T-cell (primary cell): Measurements from ENCODE around the gene ITPK1. TPM values are rescaled to one million over a fixed set of nuclear protein-coding genes. Genes with fewer than 3 reads are reported as not detected.

Experiments
- ATAC-seq, 4 experiments: fragments of 200-7000 bp in 3 of 4; fragments of 150-1000 bp in 1 of 4; cut with Tn5 transposase; replicated peaks in 1 of 4; 1 replicate in 3 of 4; 2 replicates in 1 of 4; pipeline ENCODE4 v1.10.0; 2021; ENCODE audit warnings: moderate library complexity in 3 of 4, mild to moderate bottlenecking in 2 of 4, moderate number of reproducible peaks in 1 of 4
- CTCF ChIA-PET, 2 donors: fragments of 300-600 bp; sonication (Branson Sonifier 250); formaldehyde crosslinking; loops; one replicate each; lab custom pipeline; 2022; ENCODE audit warnings: antibody characterized with exemption in 2 of 2; lab: Charles Lee
- POLR2A ChIA-PET, 2 donors: fragments of 300-600 bp; sonication (Branson Sonifier 250); formaldehyde crosslinking; loops; one replicate each; lab custom pipeline; 2022; ENCODE audit warnings: antibody characterized with exemption in 2 of 2; lab: Charles Lee
- DNase-seq, 35 experiments: peaks; one replicate each; pipeline versions ENCODE4 v3.0.0 to v3.0.0-alpha.2; 2013 to 2023
- H3K27ac ChIP-seq: one replicate; pipeline ENCODE4 v1.5.1; 2013; ENCODE audit warnings: low read length
- H3K27me3 ChIP-seq, 2 experiments: replicated peaks in 1 of 2; 1 replicate in 1 of 2; 2 replicates in 1 of 2; pipeline versions ENCODE4 v1.6.1 to v1.7.0; 2013; ENCODE audit warnings: low read length in 1 of 2, mixed read lengths in 1 of 2; ENCODE audit not compliant: control insufficient read depth in 2 of 2, insufficient read depth in 2 of 2; ENCODE audit errors: extremely low read depth in 1 of 2
- H3K36me3 ChIP-seq, 2 donors: 1 replicate in 1 of 2; 2 replicates in 1 of 2; pipeline versions ENCODE4 v1.6.1 to v1.7.0; 2013; ENCODE audit warnings: low read length in 1 of 2; ENCODE audit not compliant: control insufficient read depth in 2 of 2, insufficient read depth in 1 of 2; ENCODE audit errors: extremely low read depth in 1 of 2
- H3K4me1 ChIP-seq, 2 experiments: 1 replicate in 1 of 2; 2 replicates in 1 of 2; pipeline versions ENCODE4 v1.6.1 to v1.7.0; 2013; ENCODE audit warnings: low read length in 2 of 2, mixed read lengths in 1 of 2; ENCODE audit not compliant: insufficient read depth in 2 of 2, control insufficient read depth in 1 of 2; ENCODE audit errors: extremely low read depth in 1 of 2
- H3K4me3 ChIP-seq, 2 donors: 1 replicate in 1 of 2; 2 replicates in 1 of 2; pipeline versions ENCODE4 v1.5.1 to v1.7.0; 2013; ENCODE audit warnings: mild to moderate bottlenecking in 2 of 2, low read length in 1 of 2, moderate library complexity in 1 of 2; ENCODE audit not compliant: control insufficient read depth in 1 of 2; ENCODE audit errors: extremely low read depth in 1 of 2
- H3K9me3 ChIP-seq: 2 replicates; pipeline ENCODE4 v1.7.0; 2013
- H3K27ac Mint-ChIP-seq, 2 donors: one replicate each; pipeline ENCODE4 v1.8.0; 2020 to 2021; ENCODE audit warnings: mild to moderate bottlenecking in 2 of 2, mixed read lengths in 2 of 2
- H3K27me3 Mint-ChIP-seq, 2 donors: one replicate each; pipeline ENCODE4 v1.8.0; 2021 to 2022; ENCODE audit warnings: mixed read lengths in 2 of 2
- H3K36me3 Mint-ChIP-seq: one replicate; pipeline ENCODE4 v1.8.0; 2021; ENCODE audit warnings: mixed read lengths
- H3K4me1 Mint-ChIP-seq, 3 donors: one replicate each; pipeline ENCODE4 v1.8.0; 2020 to 2022; ENCODE audit warnings: mixed read lengths in 3 of 3, mild to moderate bottlenecking in 1 of 3
- H3K4me3 Mint-ChIP-seq, 3 donors: one replicate each; pipeline ENCODE4 v1.8.0; 2020 to 2022; ENCODE audit warnings: mild to moderate bottlenecking in 3 of 3, mixed read lengths in 3 of 3, moderate library complexity in 3 of 3
- H3K9me3 Mint-ChIP-seq, 3 donors: one replicate each; pipeline ENCODE4 v1.8.0; 2020 to 2022; ENCODE audit warnings: mixed read lengths in 3 of 3
- WGBS: methylation state at CpG from one replicate; pipeline ENCODE4 v1.1.5; 2013; ENCODE audit warnings: missing lambda C conversion rate; ENCODE audit not compliant: insufficient coverage; 5-methylcytosine and 5-hydroxymethylcytosine counted together
- total RNA-seq, 35 experiments: library from RNA in 6 of 35; stranded (reverse) in 6 of 35; fragments of 120-200 nt in 1 of 35; gene quantifications; one replicate each; pipeline versions ENCODE4 v1.2.1 to v1.2.4 and lab custom pipeline; 2013 to 2026

Gene ITPK1
- total RNA-seq, 5 donors from 2014 or later (not counting 1 experiment from before 2014, with no cell fraction given): 28.0 to 43.0 (median 39.5) TPM

DNA sequence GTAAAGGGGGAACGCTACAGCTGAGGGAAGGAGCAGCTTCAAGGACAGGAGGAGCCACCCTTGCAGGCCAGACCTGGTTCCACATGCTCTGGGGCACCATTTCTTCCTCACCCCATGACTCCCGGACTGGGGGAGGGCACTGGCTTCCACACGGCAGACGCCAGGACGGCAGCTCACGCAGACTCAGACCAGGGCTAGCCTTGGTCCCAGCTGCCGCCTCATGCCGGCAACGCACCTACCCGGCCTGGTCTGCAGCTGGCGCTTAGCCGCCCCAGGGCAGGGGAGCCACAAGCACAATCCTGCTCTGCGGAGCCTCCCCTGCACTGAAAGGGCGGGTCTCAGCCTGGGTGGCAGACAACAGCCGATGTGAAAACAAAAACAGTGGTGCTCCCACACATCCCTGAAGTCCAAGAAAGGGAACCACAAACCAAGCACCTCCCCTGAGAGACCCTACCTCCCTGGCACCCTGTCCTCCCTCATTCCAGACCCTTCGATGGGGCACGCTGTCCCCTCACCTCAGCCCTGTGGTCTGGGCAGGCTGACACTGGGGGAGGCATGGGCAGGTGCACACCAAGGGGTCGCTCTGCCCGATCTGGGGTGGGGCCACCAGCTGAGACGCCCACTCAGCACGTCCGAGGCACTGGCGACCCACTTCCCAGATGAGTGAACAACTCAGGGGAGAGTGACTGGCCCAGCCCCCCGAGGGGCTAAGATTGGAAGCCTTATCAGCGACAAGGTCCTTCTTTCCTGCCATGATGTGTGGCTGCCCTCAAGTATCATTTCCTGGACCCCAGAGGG, 127.8 kb downstream of the ITPK1 start:
- no peaks in the 10 kb centered on the region for H3K27me3 Mint-ChIP-seq
- H3K4me1 Mint-ChIP-seq: peaks cover 0 to 3% (median 0%) of the 10 kb centered on the region in 3 donors
- ATAC-seq (no peak), DNase-seq (no peak)
- ChIA-PET CTCF (no interaction called here), POLR2A (no interaction called here)
- no peaks in the 10 kb centered on the region for H3K4me1 ChIP-seq
- 94% methylated on average over 19 of the region's 25 CpGs for WGBS
- no peak overlapping the region for H3K27ac ChIP-seq
- H3K27ac Mint-ChIP-seq: no peak overlapping the region
- no peak overlapping the region for H3K4me3 Mint-ChIP-seq
- H3K4me3 ChIP-seq: no peak overlapping the region
- H3K9me3 Mint-ChIP-seq: no peaks in the 10 kb centered on the region
- H3K36me3 ChIP-seq: peaks cover 8 to 14% of the 10 kb centered on the region in 2 donors
- no peaks in the 10 kb centered on the region for H3K27me3 ChIP-seq
- peaks cover 46% of the 10 kb centered on the region for H3K36me3 Mint-ChIP-seq
- no peaks in the 10 kb centered on the region for H3K9me3 ChIP-seq

DNA sequence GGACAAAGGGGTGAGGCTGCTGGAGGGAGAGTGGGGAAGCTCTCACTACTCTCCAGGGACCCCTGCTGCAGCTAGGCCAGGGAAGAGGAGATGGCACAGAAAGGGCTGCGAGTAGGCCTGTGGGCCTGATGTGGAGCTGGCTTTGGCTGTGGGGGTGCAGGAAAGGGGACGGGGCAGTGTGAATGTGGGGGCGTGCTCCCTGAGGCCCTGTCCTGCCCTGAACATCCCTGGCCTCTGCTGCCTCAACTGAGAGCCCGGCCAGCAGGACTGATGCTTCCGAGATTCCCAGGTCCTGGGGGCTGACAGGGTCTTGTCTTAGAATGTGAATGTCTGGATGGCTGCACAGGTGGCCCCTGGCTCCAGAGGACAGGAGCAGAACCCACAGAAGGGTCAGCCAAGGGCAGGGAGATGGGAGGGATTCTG, 128.6 kb downstream of the ITPK1 start:
- Mint-ChIP-seq H3K36me3 (peaks cover 47% of the 10 kb centered on the region), H3K4me1 (peaks cover 0 to 3% (median 0%) of the 10 kb centered on the region in 3 donors), H3K9me3 (no peaks in the 10 kb centered on the region), H3K4me3 (no peak overlapping the region), H3K27ac (no peak overlapping the region), H3K27me3 (no peaks in the 10 kb centered on the region)
- Histone ChIP-seq H3K4me1 (no peaks in the 10 kb centered on the region), H3K27ac (no peak overlapping the region), H3K36me3 (peaks cover 13% of the 10 kb centered on the region in 2 donors), H3K4me3 (no peak overlapping the region), H3K9me3 (no peaks in the 10 kb centered on the region), H3K27me3 (no peaks in the 10 kb centered on the region)
- POLR2A ChIA-PET: no interaction called here
- DNase-seq: no peak
- CTCF ChIA-PET: no interaction called here
- no peak for ATAC-seq
- WGBS: 93% methylated on average over 5 of the region's 5 CpGs

DNA sequence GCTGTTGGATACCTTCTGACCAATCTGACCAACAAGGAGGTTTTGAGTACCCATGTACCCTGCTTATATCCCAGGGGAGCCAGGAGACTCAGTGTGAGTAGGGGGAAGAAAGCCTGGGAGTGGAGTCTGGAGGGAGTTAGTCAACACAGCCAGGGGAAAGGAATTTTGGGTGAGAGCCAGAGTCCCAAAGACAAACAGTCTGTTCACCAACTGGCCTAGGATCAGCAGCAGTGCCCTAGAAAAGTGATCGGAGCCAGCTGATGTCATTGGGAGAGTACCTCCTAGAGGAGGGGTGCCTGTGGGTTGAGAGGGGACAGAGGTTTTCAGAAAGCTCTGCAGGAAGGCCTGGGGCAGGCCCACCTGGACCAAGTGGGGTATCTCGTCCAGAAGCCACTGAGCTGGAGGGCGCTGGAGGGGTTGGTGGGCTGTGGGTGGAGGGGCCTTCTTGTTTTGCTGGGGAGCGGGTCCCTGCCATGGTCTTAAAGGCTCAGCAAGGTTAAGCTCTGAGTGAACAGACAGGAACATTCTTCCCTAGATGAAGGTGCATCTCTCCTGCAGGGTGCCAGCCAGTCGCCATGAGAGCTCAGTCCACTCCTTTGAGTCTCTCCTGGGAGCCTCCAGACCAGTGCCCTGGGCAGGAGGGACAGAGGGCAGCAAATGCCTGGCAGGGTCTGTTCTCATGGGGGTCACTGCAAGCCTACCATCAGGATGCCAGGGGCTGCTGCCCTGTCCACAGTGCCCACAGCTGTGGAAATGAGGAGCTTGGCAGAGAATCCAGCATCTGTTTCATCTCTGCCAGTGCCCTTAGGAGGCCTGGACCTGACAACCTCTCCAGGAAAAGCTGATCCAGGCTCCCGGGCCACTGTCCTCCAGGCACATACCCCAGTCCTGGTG, 129.2 kb downstream of the ITPK1 start:
- Histone ChIP-seq H3K27ac (no peak overlapping the region), H3K4me1 (no peaks in the 10 kb centered on the region)
- H3K27ac Mint-ChIP-seq: no peak overlapping the region

DNA sequence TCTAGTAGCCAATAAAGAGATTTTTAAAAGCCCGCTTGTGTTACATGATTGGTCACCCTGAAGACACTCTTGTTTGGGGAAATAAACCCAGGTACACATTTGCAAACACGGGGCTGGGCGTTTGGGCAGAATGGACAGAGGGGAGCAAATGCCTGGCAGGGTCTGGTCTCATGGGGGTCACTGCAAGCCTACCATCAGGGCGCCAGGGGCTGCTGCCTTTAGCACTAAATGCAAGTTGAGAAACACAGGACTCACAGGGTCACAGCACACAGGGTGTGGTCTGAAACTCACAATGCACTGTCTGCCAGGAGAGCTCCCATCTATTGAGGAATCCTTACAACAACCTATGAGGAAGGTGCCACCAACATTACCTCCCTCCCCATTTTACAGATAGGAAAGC, 130.2 kb downstream of the ITPK1 start:
- POLR2A ChIA-PET: no interaction called here

More for the DNA sequence above, 129.2 kb downstream of the ITPK1 start:
- Histone ChIP-seq H3K36me3 (peaks cover 9 to 20% of the 10 kb centered on the region in 2 donors), H3K4me3 (no peak overlapping the region), H3K9me3 (no peaks in the 10 kb centered on the region), H3K27me3 (no peaks in the 10 kb centered on the region)
- DNase-seq: no peak
- ATAC-seq: no peak
- H3K27me3 Mint-ChIP-seq: no peaks in the 10 kb centered on the region
- no peak overlapping the region for H3K4me3 Mint-ChIP-seq
- H3K4me1 Mint-ChIP-seq: peaks cover 0 to 3% (median 0%) of the 10 kb centered on the region in 3 donors
- H3K36me3 Mint-ChIP-seq: peaks cover 47% of the 10 kb centered on the region
- POLR2A ChIA-PET: no interaction called here
- WGBS: 96% methylated on average over 4 of the region's 6 CpGs
- CTCF ChIA-PET: interaction anchor here in 1 of 2 donors (0.6 kb wide), 1 partner anchor 126 kb away, joined by 9 read pairs; no protein-coding TSS in a partner anchor
- peaks cover 0 to 2% (median 1%) of the 10 kb centered on the region in 3 donors for H3K9me3 Mint-ChIP-seq

DNA sequence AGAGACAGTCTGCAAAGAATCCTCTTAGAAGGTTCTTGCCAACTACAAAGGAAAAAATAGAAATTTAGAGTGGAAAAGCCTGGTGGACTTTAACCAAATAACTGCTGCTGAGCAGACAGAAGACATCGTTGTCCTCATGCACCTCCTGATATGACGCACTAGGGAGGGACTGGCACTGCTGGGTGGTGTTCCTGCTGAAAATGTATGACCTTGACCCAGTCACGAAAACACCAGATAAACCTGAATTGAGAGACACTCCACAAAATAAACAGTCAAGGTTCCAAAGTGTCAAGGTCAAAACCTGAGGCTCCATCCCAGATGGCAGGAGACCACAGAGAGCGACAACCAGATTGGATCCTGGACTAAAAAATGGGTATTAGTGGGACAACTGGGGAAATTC, 130.8 kb downstream of the ITPK1 start:
- H3K4me3 ChIP-seq: no peak overlapping the region
- H3K27ac Mint-ChIP-seq: no peak overlapping the region
- H3K9me3 ChIP-seq: no peaks in the 10 kb centered on the region
- WGBS: 100% methylated on average over 3 of the region's 4 CpGs
- H3K36me3 Mint-ChIP-seq: peaks cover 58% of the 10 kb centered on the region
- ATAC-seq (no peak), DNase-seq (no peak)
- ChIA-PET CTCF (no interaction called here), POLR2A (no interaction called here)
- H3K36me3 ChIP-seq: peaks cover 4 to 20% of the 10 kb centered on the region in 2 donors
- no peak overlapping the region for H3K27ac ChIP-seq
- no peaks in the 10 kb centered on the region for H3K27me3 Mint-ChIP-seq
- H3K27me3 ChIP-seq: no peaks in the 10 kb centered on the region
- no peak overlapping the region for H3K4me3 Mint-ChIP-seq
- H3K4me1 Mint-ChIP-seq: peaks cover 0 to under 1% (median 0%) of the 10 kb centered on the region in 3 donors
- H3K4me1 ChIP-seq: no peaks in the 10 kb centered on the region
- H3K9me3 Mint-ChIP-seq: peaks cover 0 to 10% (median 8%) of the 10 kb centered on the region in 3 donors

More for the DNA sequence above, 130.2 kb downstream of the ITPK1 start:
- Mint-ChIP-seq H3K27me3 (no peaks in the 10 kb centered on the region), H3K4me3 (no peak overlapping the region), H3K9me3 (peaks cover 0 to 8% (median 8%) of the 10 kb centered on the region in 3 donors), H3K36me3 (peaks cover 53% of the 10 kb centered on the region), H3K4me1 (peaks cover 0 to 3% (median 0%) of the 10 kb centered on the region in 3 donors), H3K27ac (no peak overlapping the region)
- 98% methylated on average over 4 of the region's 4 CpGs for WGBS
- H3K36me3 ChIP-seq: peaks cover 4 to 20% of the 10 kb centered on the region in 2 donors
- H3K27ac ChIP-seq: no peak overlapping the region
- ATAC-seq (no peak), DNase-seq (no peak)
- CTCF ChIA-PET: interaction anchor here in 1 of 2 donors (0.6 kb wide), 1 partner anchor 127 kb away, joined by 9 read pairs; no protein-coding TSS in a partner anchor
- H3K27me3 ChIP-seq: no peaks in the 10 kb centered on the region
- no peaks in the 10 kb centered on the region for H3K9me3 ChIP-seq
- no peak overlapping the region for H3K4me3 ChIP-seq
- H3K4me1 ChIP-seq: no peaks in the 10 kb centered on the region

DNA sequence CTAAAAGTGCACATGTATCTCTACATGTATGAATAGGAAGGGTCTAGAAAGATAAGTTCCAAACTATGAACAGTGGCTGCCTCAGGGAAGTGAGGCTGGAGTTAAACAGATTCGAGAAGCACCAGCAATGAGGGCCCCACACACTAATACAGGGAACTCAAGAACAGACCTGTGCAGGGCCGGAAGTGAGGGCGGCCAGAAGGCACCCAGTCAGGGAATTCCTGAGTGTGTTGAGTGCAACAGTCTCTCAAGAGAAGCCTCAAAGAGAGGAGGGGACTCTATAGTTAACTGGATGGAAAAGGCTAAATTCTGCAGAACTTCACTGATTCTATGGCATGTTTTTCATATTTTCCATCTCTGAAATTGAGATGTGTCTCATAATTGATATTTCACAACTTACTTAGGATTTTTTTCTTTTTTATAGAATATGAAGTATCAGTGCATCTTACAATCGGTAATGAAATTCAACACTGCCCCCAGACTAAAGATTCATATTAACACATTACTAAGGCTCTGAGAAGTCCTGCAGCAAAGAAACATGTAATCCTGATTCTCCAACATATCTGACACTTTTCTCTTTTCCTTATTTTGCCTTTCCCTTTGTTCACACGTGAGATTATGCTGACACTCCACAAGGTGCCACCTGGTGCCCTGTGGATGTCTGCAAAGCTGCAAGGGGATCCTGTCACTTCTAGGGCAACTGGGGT, 131.5 kb downstream of the ITPK1 start:
- Mint-ChIP-seq H3K36me3 (peaks cover 65% of the 10 kb centered on the region), H3K9me3 (peaks cover 4 to 17% (median 8%) of the 10 kb centered on the region in 3 donors), H3K4me3 (no peak overlapping the region), H3K4me1 (no peaks in the 10 kb centered on the region), H3K27ac (no peak overlapping the region), H3K27me3 (no peaks in the 10 kb centered on the region)
- H3K36me3 ChIP-seq: peaks cover 4 to 20% of the 10 kb centered on the region in 2 donors
- no peaks in the 10 kb centered on the region for H3K9me3 ChIP-seq
- WGBS: no CpG with 5 or more reads among the region's 5 CpGs
- no peak overlapping the region for H3K27ac ChIP-seq
- ATAC-seq (no peak), DNase-seq (no peak)
- no peaks in the 10 kb centered on the region for H3K27me3 ChIP-seq
- POLR2A ChIA-PET: no interaction called here
- H3K4me3 ChIP-seq: no peak overlapping the region
- CTCF ChIA-PET: no interaction called here
- no peaks in the 10 kb centered on the region for H3K4me1 ChIP-seq
